Measurements from ENCODE around the gene LDLRAP1. TPM values are rescaled to one million over a fixed set of nuclear protein-coding genes. Genes with fewer than 3 reads are reported as not detected.
A peak's percentile ranks its signal among the peaks of the same experiment; 100 is the strongest.

LDLRAP1 gene
- total RNA-seq, 1 donor from 2014 or later = 8.6 TPM

- peak overlapping the region; percentile 62 for H3K4me3 Mint-ChIP-seq
- no peak overlapping the region for H2AFZ ChIP-seq (replicated peaks)
- H3K4me1 ChIP-seq = peaks cover 16% of the 10 kb centered on the region
- H3F3A ChIP-seq (ENCODE audit: low read depth) = peaks cover 28% of the 10 kb centered on the region
- H3K79me2 ChIP-seq (ENCODE audit: low read depth) = no peaks in the 10 kb centered on the region
- H3K27me3 Mint-ChIP-seq (ENCODE audit: insufficient read depth, low read depth) = peaks cover 37% of the 10 kb centered on the region
- no peak overlapping the region for H3K4me3 ChIP-seq
- H3K36me3 ChIP-seq = no peaks in the 10 kb centered on the region
- peaks cover 80% of the 10 kb centered on the region for H3K27me3 ChIP-seq
- no peak for TF ChIP-seq EZH2phosphoT487 (IDR thresholded peaks at IDR 0.05)
- TF ChIP-seq CTCF (IDR thresholded peaks at IDR 0.05) = no peak
- no peak for TF ChIP-seq EZH2 (IDR thresholded peaks at IDR 0.05)
- no peaks in the 10 kb centered on the region for H3K9me3 Mint-ChIP-seq
- no peak overlapping the region for H3K9ac ChIP-seq
- no peak for DNase-seq (ENCODE audit: low spot score)
- H3K9me3 ChIP-seq (ENCODE audit: low read depth) = no peaks in the 10 kb centered on the region
- H4K20me1 ChIP-seq (ENCODE audit: low read depth) = peaks cover 8% of the 10 kb centered on the region
- no peak overlapping the region for H3K27ac ChIP-seq
- H3K27ac Mint-ChIP-seq = no peak overlapping the region
- peaks cover 22% of the 10 kb centered on the region for H3K4me1 Mint-ChIP-seq
- no peaks in the 10 kb centered on the region for H3K36me3 Mint-ChIP-seq
- no peak overlapping the region for H3K4me2 ChIP-seq
These were observed 71.2 kb downstream of the LDLRAP1 start for GRCh38 chr1:25614501-25615171.

GRCh38 chr1:25615172-25615541, 71.8 kb downstream of the LDLRAP1 start:
- H3K4me1 ChIP-seq = peaks cover 21% of the 10 kb centered on the region
- H3K9ac ChIP-seq = no peak overlapping the region
- Mint-ChIP-seq H3K4me3 (no peak overlapping the region), H3K4me1 (peaks cover 25% of the 10 kb centered on the region), H3K27ac (no peak overlapping the region), H3K9me3 (no peaks in the 10 kb centered on the region), H3K27me3 (ENCODE audit: insufficient read depth, low read depth) (peaks cover 40% of the 10 kb centered on the region), H3K36me3 (no peaks in the 10 kb centered on the region)
- H3K27me3 ChIP-seq = peaks cover 76% of the 10 kb centered on the region
- TF ChIP-seq CTCF (IDR thresholded peaks at IDR 0.05) (no peak), EZH2phosphoT487 (IDR thresholded peaks at IDR 0.05) (no peak), EZH2 (IDR thresholded peaks at IDR 0.05) (no peak)
- no peak for DNase-seq (ENCODE audit: low spot score)
- no peak overlapping the region for H2AFZ ChIP-seq (replicated peaks)
- H4K20me1 ChIP-seq (ENCODE audit: low read depth) = peaks cover 8% of the 10 kb centered on the region
- no peaks in the 10 kb centered on the region for H3K9me3 ChIP-seq (ENCODE audit: low read depth)
- H3K27ac ChIP-seq = no peak overlapping the region
- peaks cover 29% of the 10 kb centered on the region for H3F3A ChIP-seq (ENCODE audit: low read depth)
- H3K36me3 ChIP-seq = no peaks in the 10 kb centered on the region
- no peaks in the 10 kb centered on the region for H3K79me2 ChIP-seq (ENCODE audit: low read depth)
- no peak overlapping the region for H3K4me2 ChIP-seq
- H3K4me3 ChIP-seq = no peak overlapping the region

GRCh38 chr1:25615563-25616094, 72.2 kb downstream of the LDLRAP1 start:
- Histone ChIP-seq H3K9me3 (ENCODE audit: low read depth) (no peaks in the 10 kb centered on the region), H3K36me3 (no peaks in the 10 kb centered on the region), H3K4me2 (peak overlapping the region; percentile 86), H3K9ac (no peak overlapping the region), H4K20me1 (ENCODE audit: low read depth) (peaks cover 8% of the 10 kb centered on the region), H3K27ac (no peak overlapping the region), H3K27me3 (peaks cover 72% of the 10 kb centered on the region), H3F3A (ENCODE audit: low read depth) (peaks cover 26% of the 10 kb centered on the region), H3K4me1 (peaks cover 22% of the 10 kb centered on the region), H3K4me3 (peak overlapping the region; percentile 56), H3K79me2 (ENCODE audit: low read depth) (no peaks in the 10 kb centered on the region), H2AFZ (replicated peaks) (peak overlapping the region; percentile 74)
- Mint-ChIP-seq H3K27me3 (ENCODE audit: insufficient read depth, low read depth) (peaks cover 40% of the 10 kb centered on the region), H3K4me1 (peaks cover 30% of the 10 kb centered on the region), H3K4me3 (peak overlapping the region; percentile 83), H3K36me3 (no peaks in the 10 kb centered on the region), H3K27ac (no peak overlapping the region), H3K9me3 (no peaks in the 10 kb centered on the region)
- TF ChIP-seq CTCF (IDR thresholded peaks at IDR 0.05) = no peak
- no peak for TF ChIP-seq EZH2phosphoT487 (IDR thresholded peaks at IDR 0.05)
- DNase-seq (ENCODE audit: low spot score) = no peak
